HCT116 (cell line): ENCODE measurements around the gene RAB26. TPM values are rescaled to one million over a fixed set of nuclear protein-coding genes. Genes with fewer than 3 reads are reported as not detected.

Source experiments
- ATAC-seq: fragments of 200-7000 bp; cut with Tn5 transposase; 2 replicates; pipeline ENCODE4 v1.9.1; 2020; ENCODE audit warnings: mild to moderate bottlenecking, moderate library complexity
- BruUV-seq: library from RNA; stranded (reverse); fragments of 400-500 nt; replicated peaks from 2 replicates; lab custom pipeline; 2021; lab: Mats Ljungman, UMichigan
- CTCF ChIA-PET: fragments of 300-600 bp; sonication (Branson Sonifier 250); formaldehyde crosslinking; loops from one replicate; lab custom pipeline; 2021; ENCODE audit warnings: antibody characterized with exemption; lab: Charles Lee
- POLR2A ChIA-PET: fragments of 300-600, 350-600 bp; sonication (Branson Sonifier 250); formaldehyde crosslinking; loops from one replicate; lab custom pipeline; 2021; ENCODE audit warnings: antibody characterized with exemption; lab: Charles Lee
- RAD21 ChIA-PET, 2 experiments: fragments of 300-600 bp; sonication (Branson Sonifier 250); formaldehyde crosslinking; loops; one replicate each; lab custom pipeline; 2023; ENCODE audit warnings: low total read pairs in 2 of 2; ENCODE audit not compliant: uncharacterized antibody in 2 of 2, unreplicated experiment in 2 of 2, low non-redundant PET in 1 of 2; lab: Charles Lee
- DNase-seq: peaks from one replicate; pipeline ENCODE4 v3.0.0-alpha.2; 2010; ENCODE audit warnings: low read depth, low spot score
- H2AFZ ChIP-seq: fragments of 200-600 bp; shearing (Covaris generic), sonication (generic); 2 replicates; pipeline ENCODE4 v1.6.1; 2017; ENCODE audit warnings: low read depth, mixed run types, mixed read lengths, antibody characterized with exemption, low read length; ENCODE audit not compliant: poor library complexity, severe bottlenecking
- H3K27ac ChIP-seq: 2 replicates; pipeline ENCODE4 v1.5.1; 2012; ENCODE audit warnings: low read depth, low read length
- H3K27me3 ChIP-seq: fragments of 200-600 bp; sonication (generic); 2 replicates; pipeline ENCODE4 v1.6.1; 2016; ENCODE audit warnings: mixed run types, low read length, mixed read lengths; ENCODE audit not compliant: insufficient read depth
- H3K36me3 ChIP-seq, 2 experiments: fragments of 200-500 bp in 1 of 2; fragments of 200-600 bp in 1 of 2; sonication (Bioruptor generic) in 1 of 2; sonication (generic) in 1 of 2; 2 replicates each; pipeline versions ENCODE4 v1.5.1 to v1.6.1; 2014 to 2016; ENCODE audit warnings: low read length in 2 of 2, inconsistent platforms in 1 of 2, mixed read lengths in 1 of 2, mixed run types in 1 of 2; ENCODE audit not compliant: insufficient read depth in 2 of 2, control insufficient read depth in 1 of 2
- H3K4me1 ChIP-seq, 2 experiments: fragments of 200-600 bp in 1 of 2; sonication (generic) in 1 of 2; 2 replicates each; pipeline versions ENCODE4 v1.5.1 to v1.6.1; 2012 to 2017; ENCODE audit warnings: low read length in 2 of 2, inconsistent platforms in 1 of 2, mild to moderate bottlenecking in 1 of 2, mixed read lengths in 1 of 2, mixed run types in 1 of 2, moderate library complexity in 1 of 2; ENCODE audit not compliant: insufficient read depth in 2 of 2, control insufficient read depth in 1 of 2
- H3K4me2 ChIP-seq: fragments of 200-600 bp; sonication (generic); 2 replicates; pipeline ENCODE4 v1.6.1; 2017; ENCODE audit warnings: mixed run types, low read length, mixed read lengths
- H3K4me3 ChIP-seq, 2 experiments: fragments of 200-600 bp in 1 of 2; sonication (generic) in 1 of 2; replicated peaks in 1 of 2; 2 replicates each; pipeline ENCODE4 v1.5.1; 2011 to 2016; ENCODE audit warnings: low read length in 2 of 2, control low read depth in 1 of 2, low read depth in 1 of 2, mild to moderate bottlenecking in 1 of 2, mixed read lengths in 1 of 2, mixed run types in 1 of 2
- H3K79me2 ChIP-seq: fragments of 200-600 bp; sonication (generic); 2 replicates; pipeline ENCODE4 v1.6.1; 2017; ENCODE audit warnings: mild to moderate bottlenecking, mixed run types, low read length, moderate library complexity, mixed read lengths; ENCODE audit not compliant: insufficient read depth
- H3K9ac ChIP-seq: fragments of 200-600 bp; sonication (generic); 2 replicates; pipeline ENCODE4 v1.6.1; 2016; ENCODE audit warnings: low read length, mixed read lengths
- H3K9me2 ChIP-seq: fragments of 200-600 bp; sonication (generic), shearing (Covaris generic); 2 replicates; pipeline ENCODE4 v1.6.1; 2017; ENCODE audit warnings: mixed run types, mild to moderate bottlenecking, moderate library complexity; ENCODE audit not compliant: insufficient read depth
- H3K9me3 ChIP-seq, 2 experiments: fragments of 200-500 bp in 1 of 2; fragments of 200-600 bp in 1 of 2; sonication (Bioruptor generic) in 1 of 2; sonication (generic) in 1 of 2; 2 replicates each; pipeline ENCODE4 v1.6.1; 2014 to 2017; ENCODE audit warnings: low read length in 2 of 2, mixed read lengths in 2 of 2, inconsistent platforms in 1 of 2, low read depth in 1 of 2, mild to moderate bottlenecking in 1 of 2, mixed run types in 1 of 2, moderate library complexity in 1 of 2; ENCODE audit not compliant: control insufficient read depth in 1 of 2, insufficient read depth in 1 of 2
- H4K20me1 ChIP-seq: fragments of 200-600 bp; sonication (generic), shearing (Covaris generic); 2 replicates; pipeline ENCODE4 v1.6.1; 2017; ENCODE audit warnings: mixed run types, mild to moderate bottlenecking, moderate library complexity; ENCODE audit not compliant: insufficient read depth
- CBX3 ChIP-seq: IDR thresholded peaks from 2 replicates; pipeline ENCODE4 v1.6.1; 2012; ENCODE audit warnings: low read depth
- EGR1 ChIP-seq: IDR thresholded peaks from 2 replicates; pipeline ENCODE4 v1.6.1; 2012; ENCODE audit warnings: low read depth
- ELF1 ChIP-seq: IDR thresholded peaks from 2 replicates; pipeline ENCODE4 v1.6.1; 2012; ENCODE audit warnings: low read depth, borderline replicate concordance
- EZH2 ChIP-seq: fragments of 200-600 bp; sonication (generic); IDR thresholded peaks from 2 replicates; pipeline ENCODE4 v1.6.1; 2017; ENCODE audit warnings: antibody characterized with exemption, mixed run types
- FOSL1 ChIP-seq: IDR thresholded peaks from 2 replicates; pipeline ENCODE4 v1.6.1; 2012; ENCODE audit warnings: low read depth
- POLR2AphosphoS5 ChIP-seq: IDR thresholded peaks from 2 replicates; pipeline ENCODE4 v1.6.1; 2011; ENCODE audit warnings: mild to moderate bottlenecking, low read depth, low read length, moderate library complexity
- RAD21 ChIP-seq: IDR thresholded peaks from 2 replicates; pipeline ENCODE4 v1.6.1; 2012; ENCODE audit warnings: low read depth, mild to moderate bottlenecking
- SIN3A ChIP-seq: IDR thresholded peaks from 2 replicates; pipeline ENCODE4 v1.6.1; 2012; ENCODE audit warnings: low read depth
- TCF7L2 ChIP-seq: IDR thresholded peaks from 2 replicates; pipeline ENCODE4 v1.7.0; 2011; ENCODE audit warnings: borderline replicate concordance, inconsistent platforms; ENCODE audit not compliant: insufficient read depth, insufficient read length; ENCODE audit errors: extremely low read depth
- YY1 ChIP-seq: IDR thresholded peaks from 2 replicates; pipeline ENCODE4 v1.6.1; 2011; ENCODE audit warnings: low read length, low read depth, moderate library complexity, mild to moderate bottlenecking; ENCODE audit not compliant: insufficient replicate concordance; ENCODE audit errors: extremely low read depth
- intact Hi-C: fragments of 100-400 bp; cut with micrococcal nuclease; formaldehyde crosslinking; loops from 2 replicates; pipeline ENCODE4 v1.10.0; 2022
- total RNA-seq: library from RNA; stranded (reverse); gene quantifications from one replicate; pipeline ENCODE4 v1.2.1, GENCODE V29; 2021; ENCODE audit not compliant: unreplicated experiment
- TF ChIP-seq, protein P1 (sequence below): IDR thresholded peaks from 2 replicates; pipeline ENCODE4 v1.6.1; 2012
- TF ChIP-seq, protein P2 (sequence below), 3 experiments: fragments of 200-600 bp in 1 of 3; sonication (generic) in 1 of 3; IDR thresholded peaks in 2 of 3; conservative IDR thresholded peaks in 1 of 3; 2 replicates each; pipeline ENCODE4 v1.5.1; 2012 to 2017; ENCODE audit warnings: low read depth in 2 of 3, low read length in 2 of 3, antibody characterized with exemption in 1 of 3, borderline replicate concordance in 1 of 3, control low read depth in 1 of 3, mild to moderate bottlenecking in 1 of 3, mixed read lengths in 1 of 3, mixed run types in 1 of 3, moderate library complexity in 1 of 3; ENCODE audit not compliant: insufficient read depth in 1 of 3
- TF ChIP-seq, protein P3 (sequence below): IDR thresholded peaks from 2 replicates; pipeline ENCODE4 v1.6.1; 2012

The RAB26 gene
- total RNA-seq, 1 experiment from 2014 or later, result 44.9 TPM

DNA sequence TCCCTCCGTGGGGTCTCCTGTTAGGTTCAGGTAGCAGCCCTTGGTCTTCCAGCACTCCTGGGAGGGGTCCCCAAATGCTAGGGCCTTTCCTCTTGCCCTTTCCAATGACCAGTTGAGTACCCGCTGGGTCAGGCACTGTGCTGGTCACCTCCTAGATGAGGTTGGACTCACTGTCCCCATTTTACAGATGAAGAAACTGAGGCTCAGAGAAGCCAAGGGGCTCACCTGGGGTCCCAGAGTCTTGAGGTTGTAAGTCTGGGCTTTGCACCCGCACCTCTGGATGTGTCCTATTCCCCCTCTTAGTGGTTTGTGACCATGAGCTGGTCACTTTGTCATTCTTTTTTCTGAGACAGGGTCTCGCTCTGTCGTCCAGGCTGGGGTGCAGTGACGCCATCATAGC lies 49.3 kb downstream of the RAB26 start:
- ChIA-PET CTCF (no interaction called here), RAD21 (no interaction called here), POLR2A (interaction anchor here (1.5 to 2.1 kb wide), 2 partner anchors 17 to 43 kb away, joined by 3 to 6 read pairs; partner anchors contain the start of genes PGP and TRAF7)
- Histone ChIP-seq H3K4me1 (peaks cover 5 to 19% of the 10 kb centered on the region in 2 experiments), H3K9me3 (no peaks in the 10 kb centered on the region), H3K27me3 (no peaks in the 10 kb centered on the region), H3K36me3 (no peaks in the 10 kb centered on the region), H3K9ac (no peak overlapping the region), H4K20me1 (no peaks in the 10 kb centered on the region), H3K27ac (no peak overlapping the region), H3K4me3 (no peak overlapping the region), H3K9me2 (no peaks in the 10 kb centered on the region), H2AFZ (no peak overlapping the region), H3K4me2 (no peak overlapping the region), H3K79me2 (no peaks in the 10 kb centered on the region)
- ATAC-seq (no peak), DNase-seq (no peak)
- intact Hi-C loops, result loop anchor here (10.0 kb wide), 1 partner anchor 307 kb away; no protein-coding TSS in a partner anchor
- TF ChIP-seq TCF7L2 (no peak), EGR1 (no peak), ELF1 (no peak), YY1 (no peak), RAD21 (no peak), CBX3 (no peak), POLR2AphosphoS5 (no peak), EZH2 (no peak), FOSL1 (no peak), SIN3A (no peak)
- TF ChIP-seq, protein P1, sequence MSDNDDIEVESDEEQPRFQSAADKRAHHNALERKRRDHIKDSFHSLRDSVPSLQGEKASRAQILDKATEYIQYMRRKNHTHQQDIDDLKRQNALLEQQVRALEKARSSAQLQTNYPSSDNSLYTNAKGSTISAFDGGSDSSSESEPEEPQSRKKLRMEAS, result no peak
- TF ChIP-seq, protein P2, sequence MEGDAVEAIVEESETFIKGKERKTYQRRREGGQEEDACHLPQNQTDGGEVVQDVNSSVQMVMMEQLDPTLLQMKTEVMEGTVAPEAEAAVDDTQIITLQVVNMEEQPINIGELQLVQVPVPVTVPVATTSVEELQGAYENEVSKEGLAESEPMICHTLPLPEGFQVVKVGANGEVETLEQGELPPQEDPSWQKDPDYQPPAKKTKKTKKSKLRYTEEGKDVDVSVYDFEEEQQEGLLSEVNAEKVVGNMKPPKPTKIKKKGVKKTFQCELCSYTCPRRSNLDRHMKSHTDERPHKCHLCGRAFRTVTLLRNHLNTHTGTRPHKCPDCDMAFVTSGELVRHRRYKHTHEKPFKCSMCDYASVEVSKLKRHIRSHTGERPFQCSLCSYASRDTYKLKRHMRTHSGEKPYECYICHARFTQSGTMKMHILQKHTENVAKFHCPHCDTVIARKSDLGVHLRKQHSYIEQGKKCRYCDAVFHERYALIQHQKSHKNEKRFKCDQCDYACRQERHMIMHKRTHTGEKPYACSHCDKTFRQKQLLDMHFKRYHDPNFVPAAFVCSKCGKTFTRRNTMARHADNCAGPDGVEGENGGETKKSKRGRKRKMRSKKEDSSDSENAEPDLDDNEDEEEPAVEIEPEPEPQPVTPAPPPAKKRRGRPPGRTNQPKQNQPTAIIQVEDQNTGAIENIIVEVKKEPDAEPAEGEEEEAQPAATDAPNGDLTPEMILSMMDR (IDR thresholded peaks at IDR 0.05 in 2 of 3, conservative IDR thresholded peaks at IDR 0.05 in 1 of 3; ENCODE audit: borderline replicate concordance in 1 of 3, insufficient read depth in 1 of 3, low read depth in 2 of 3, low read length in 2 of 3), result no peak
- TF ChIP-seq, protein P3, sequence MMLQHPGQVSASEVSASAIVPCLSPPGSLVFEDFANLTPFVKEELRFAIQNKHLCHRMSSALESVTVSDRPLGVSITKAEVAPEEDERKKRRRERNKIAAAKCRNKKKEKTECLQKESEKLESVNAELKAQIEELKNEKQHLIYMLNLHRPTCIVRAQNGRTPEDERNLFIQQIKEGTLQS, result no peak
- BruUV-seq, result no TSS peak
